Frontal cortex (tissue), 4 donors: ENCODE measurements around the gene SERPINA5. TPM values are rescaled to one million over a fixed set of nuclear protein-coding genes. Genes with fewer than 3 reads are reported as not detected.

Experiments
- DNase-seq, 2 donors: peaks; one replicate each; pipeline ENCODE4 v3.0.0; 2012; ENCODE audit warnings: low spot score in 2 of 2
- FAIRE-seq: peaks from 2 replicates; lab custom pipeline; 2012; peaks lifted over from hg19 to GRCh38; lab: Jason Lieb, UNC
- total RNA-seq: library from RNA; depleted of rRNA; stranded (reverse); fragments of >200 nt; gene quantifications from one replicate; pipeline ENCODE4 v1.2.3, GENCODE V29; 2014
- donor health status: control.
- donor health status: control.
- donor health status: control.

SERPINA5 gene
- total RNA-seq, 1 donor from 2014 or later, result not detected

GRCh38 chr14:94548131-94548998 lies 32.9 kb upstream of the SERPINA5 start:
- no peak for FAIRE-seq
- no peak for DNase-seq

GRCh38 chr14:94548999-94549985 lies 31.9 kb upstream of the SERPINA5 start:
- DNase-seq (peak in 1 of 2 donors; percentile 46), FAIRE-seq (no peak)

GRCh38 chr14:94550041-94550440 lies 31.2 kb upstream of the SERPINA5 start:
- FAIRE-seq (no peak), DNase-seq (no peak)

GRCh38 chr14:94555991-94556390 lies 25.2 kb upstream of the SERPINA5 start:
- FAIRE-seq (no peak), DNase-seq (no peak)

- DNase-seq (no peak), FAIRE-seq (no peak)
These were observed 23.9 kb upstream of the SERPINA5 start for GRCh38 chr14:94557327-94557726.

- FAIRE-seq, result no peak
- no peak for DNase-seq
These were observed 22.4 kb upstream of the SERPINA5 start for GRCh38 chr14:94558842-94559241.

GRCh38 chr14:94559638-94560290 lies 21.5 kb upstream of the SERPINA5 start:
- no peak for FAIRE-seq
- DNase-seq, result no peak

GRCh38 chr14:94560291-94560665 lies 20.9 kb upstream of the SERPINA5 start:
- FAIRE-seq (no peak), DNase-seq (no peak)

GRCh38 chr14:94560751-94561655 lies 20.2 kb upstream of the SERPINA5 start, which contains the start of gene SERPINA4:
Gene SERPINA4 (plus strand): TSS chr14:94561442. CDS start chr14:94563483, 2,041 bp downstream.
- FAIRE-seq, result no peak
- no peak for DNase-seq

GRCh38 chr14:94561656-94562010 lies 19.6 kb upstream of the SERPINA5 start:
- no peak for DNase-seq
- no peak for FAIRE-seq

- no peak for FAIRE-seq
- no peak for DNase-seq
These were observed 19.2 kb upstream of the SERPINA5 start for GRCh38 chr14:94562022-94562421.

GRCh38 chr14:94562941-94563883 lies 18.0 kb upstream of the SERPINA5 start:
- FAIRE-seq, result no peak

GRCh38 chr14:94564381-94564780 lies 16.8 kb upstream of the SERPINA5 start:
- FAIRE-seq, result no peak
- DNase-seq, result no peak

More at GRCh38 chr14:94562941-94563883, 18.0 kb upstream of the SERPINA5 start:
- no peak for DNase-seq

- no peak for DNase-seq
- no peak for FAIRE-seq
These were observed 13.0 kb upstream of the SERPINA5 start for GRCh38 chr14:94568186-94568585.

- FAIRE-seq, result no peak
- no peak for DNase-seq
These were observed 11.7 kb upstream of the SERPINA5 start for GRCh38 chr14:94569381-94570001.

GRCh38 chr14:94570002-94570400 lies 11.2 kb upstream of the SERPINA5 start:
- FAIRE-seq (no peak), DNase-seq (no peak)

- no peak for DNase-seq
- FAIRE-seq, result no peak
These were observed 10.8 kb upstream of the SERPINA5 start for GRCh38 chr14:94570440-94570839.

- no peak for FAIRE-seq
- no peak for DNase-seq
These were observed 9.8 kb upstream of the SERPINA5 start for GRCh38 chr14:94571395-94571794.
